ENCODE measurements around the gene LRWD1.
"Not testable (repeated sequence)": the region's sequence is repeated elsewhere in the genome, so short reads cannot be mapped to it uniquely, and the experiment has no call there.

GRCh38 chr7:102515889-102516288, 51.1 kb downstream of the LRWD1 start:
- TF ChIP-seq CTCF (conservative IDR thresholded peaks at IDR 0.05; ENCODE audit: low read depth, low read length); EZH2 (IDR thresholded peaks at IDR 0.05; ENCODE audit: borderline replicate concordance, low read depth, low read length, poor library complexity, severe bottlenecking): not testable (repeated sequence)

Measured in A673 (cell line).